Hypothalamus (tissue), 51 donors: ENCODE measurements around the gene OBSCN.

Experiments
- DNase-seq, 51 donors: peaks; one replicate each; lab custom pipeline; 2025; lab: John Stamatoyannopoulos, UW

Gene OBSCN

GRCh38 chr1:228349701-228350171, 141.9 kb downstream of the OBSCN start:
- DNase-seq, result no peak

GRCh38 chr1:228350179-228350742, 142.4 kb downstream of the OBSCN start:
- DNase-seq, result no peak

DNA sequence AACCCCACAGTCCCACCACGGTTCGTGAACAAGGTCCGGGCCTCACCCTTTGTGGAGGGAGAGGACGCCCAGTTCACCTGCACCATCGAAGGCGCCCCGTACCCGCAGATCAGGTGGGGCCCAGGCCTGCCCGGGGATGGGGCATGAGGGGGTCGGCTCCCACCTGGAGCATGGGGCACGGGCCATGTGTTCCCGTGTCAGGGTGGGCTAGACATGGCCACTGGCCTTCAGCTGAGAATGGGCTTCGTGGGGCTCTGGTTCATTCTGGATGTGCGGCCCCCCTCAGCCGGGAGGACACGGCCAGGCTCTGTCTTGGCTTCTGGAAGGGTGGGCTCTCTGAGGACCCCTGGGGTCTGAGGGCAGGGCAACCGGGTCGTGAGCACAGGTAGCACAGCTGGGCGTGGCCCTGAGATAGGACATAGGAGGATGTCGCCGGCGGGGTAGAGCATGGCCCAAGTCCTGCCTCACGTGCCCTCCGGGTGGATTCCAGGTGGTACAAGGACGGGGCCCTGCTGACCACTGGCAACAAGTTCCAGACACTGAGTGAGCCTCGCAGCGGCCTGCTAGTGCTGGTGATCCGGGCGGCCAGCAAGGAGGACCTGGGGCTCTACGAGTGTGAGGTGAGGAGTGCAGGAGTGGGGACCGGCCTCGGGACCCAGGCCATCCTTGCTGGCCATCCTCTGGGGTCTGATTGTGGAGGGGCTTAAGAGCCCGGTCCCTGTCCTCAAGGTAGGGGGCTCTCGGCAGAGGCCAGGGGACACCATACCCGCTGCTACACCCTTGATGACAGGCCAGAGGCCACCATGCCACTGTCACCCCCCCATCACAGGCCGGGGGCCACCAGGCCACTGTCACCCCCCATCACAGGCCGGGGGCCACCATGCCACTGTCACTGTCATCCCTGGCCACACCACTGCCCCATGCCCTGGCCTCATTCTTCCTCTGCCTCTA, 143.3 kb downstream of the OBSCN start:
- no peak for DNase-seq

DNA sequence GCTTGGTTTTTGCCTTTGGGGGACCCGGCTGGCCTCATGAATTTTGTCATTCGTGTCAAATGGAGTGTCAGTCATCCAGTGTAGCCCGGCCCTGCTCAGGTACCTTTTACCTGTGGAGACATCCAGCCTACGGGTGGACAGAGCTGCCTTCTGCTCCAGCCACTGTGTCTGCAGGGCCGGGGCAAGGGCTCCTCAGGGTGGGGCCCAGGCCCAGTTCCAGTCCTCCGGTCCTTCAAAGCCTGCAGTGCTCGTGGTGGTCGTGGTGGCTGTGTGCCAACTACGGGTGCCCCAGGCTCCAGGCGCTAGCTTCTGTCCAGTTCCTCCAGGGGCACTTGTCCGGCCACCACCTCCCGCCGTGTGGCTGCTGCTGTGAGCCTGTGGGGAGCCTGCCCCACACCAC, 144.0 kb downstream of the OBSCN start:
- DNase-seq, result no peak

- DNase-seq, result no peak
Observed at GRCh38 chr1:228352677-228353481, 145.0 kb downstream of the OBSCN start.

DNA sequence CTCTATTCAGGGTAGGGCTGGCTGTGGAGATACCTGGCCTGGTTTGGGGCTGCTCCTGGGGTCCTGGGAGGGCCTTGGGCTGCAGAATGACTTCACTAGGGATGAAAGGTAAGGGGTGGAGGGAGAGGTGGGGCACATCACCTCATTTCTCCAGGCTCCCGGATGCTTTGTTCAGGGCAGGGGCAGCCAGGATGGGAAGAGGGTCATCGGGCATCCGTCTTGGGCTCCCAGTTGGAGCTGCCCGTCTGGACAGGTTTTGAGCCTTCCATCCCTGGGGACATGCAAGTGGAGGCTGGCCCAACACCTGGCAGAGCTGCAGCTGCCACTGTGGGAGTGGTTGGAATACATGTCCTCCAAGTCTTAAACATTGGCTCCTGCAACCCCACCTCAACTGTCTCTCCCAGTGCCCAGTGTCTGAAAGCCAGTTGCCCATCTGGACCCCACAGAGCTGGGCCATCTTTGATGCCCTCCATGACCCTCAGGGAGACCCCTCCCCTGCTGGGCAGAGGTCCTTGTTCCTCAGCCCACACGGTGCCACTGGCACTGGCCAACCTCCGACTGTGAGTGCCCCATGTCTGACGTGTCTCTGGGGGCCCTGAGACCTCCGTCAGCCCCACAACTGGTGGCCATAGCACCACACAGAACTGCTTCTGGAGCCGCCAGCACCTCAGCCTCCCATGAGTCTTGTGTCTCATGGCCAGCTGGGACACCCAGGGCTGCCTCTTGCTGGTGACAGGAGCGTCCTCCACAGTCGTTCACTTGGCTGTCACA, 145.9 kb downstream of the OBSCN start:
- DNase-seq, result no peak

GRCh38 chr1:228354390-228355320, 146.8 kb downstream of the OBSCN start:
- DNase-seq, result peak in 1 of 51 donors; percentile 10

DNA sequence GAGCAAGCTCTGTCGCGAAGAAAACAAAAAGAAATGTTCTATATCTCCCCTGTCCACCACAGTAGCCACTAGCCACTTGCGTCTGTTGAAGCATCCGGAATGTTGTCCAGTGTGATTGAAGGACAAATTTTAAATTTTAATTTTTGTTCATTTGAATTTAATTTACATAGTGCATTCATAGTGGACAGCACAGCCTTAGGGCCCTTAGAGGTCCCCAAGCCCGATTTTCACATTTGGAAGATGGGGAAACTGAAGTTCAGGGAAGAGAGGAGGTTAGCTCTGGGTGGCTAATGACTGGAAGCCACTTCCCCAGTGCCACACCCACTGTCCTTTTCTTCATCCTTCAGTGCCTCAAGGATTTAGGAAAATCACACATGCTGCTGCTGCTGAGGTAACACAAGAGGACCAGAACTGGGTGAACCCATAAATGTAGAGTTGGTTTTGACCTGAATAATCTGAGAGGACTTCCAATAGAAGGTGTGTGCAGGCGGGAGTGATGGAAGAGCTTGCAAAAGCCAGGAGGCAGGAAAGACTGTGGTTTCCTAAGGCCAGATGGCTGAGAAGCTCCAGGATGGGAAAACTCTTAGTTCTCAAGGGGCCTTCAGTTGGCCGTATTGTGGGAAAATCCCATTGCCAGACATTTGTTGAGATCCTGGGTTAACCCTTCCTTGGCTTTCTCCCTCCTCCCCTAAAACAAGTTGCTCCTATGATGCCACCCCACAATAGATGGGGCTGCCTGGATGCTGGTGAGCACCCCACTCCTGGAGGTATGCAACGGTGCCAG, 149.2 kb downstream of the OBSCN start:
- no peak for DNase-seq

GRCh38 chr1:228358039-228358763, 150.4 kb downstream of the OBSCN start:
- DNase-seq, result no peak

- DNase-seq, result no peak
Observed at GRCh38 chr1:228358764-228359612, 151.1 kb downstream of the OBSCN start.

DNA sequence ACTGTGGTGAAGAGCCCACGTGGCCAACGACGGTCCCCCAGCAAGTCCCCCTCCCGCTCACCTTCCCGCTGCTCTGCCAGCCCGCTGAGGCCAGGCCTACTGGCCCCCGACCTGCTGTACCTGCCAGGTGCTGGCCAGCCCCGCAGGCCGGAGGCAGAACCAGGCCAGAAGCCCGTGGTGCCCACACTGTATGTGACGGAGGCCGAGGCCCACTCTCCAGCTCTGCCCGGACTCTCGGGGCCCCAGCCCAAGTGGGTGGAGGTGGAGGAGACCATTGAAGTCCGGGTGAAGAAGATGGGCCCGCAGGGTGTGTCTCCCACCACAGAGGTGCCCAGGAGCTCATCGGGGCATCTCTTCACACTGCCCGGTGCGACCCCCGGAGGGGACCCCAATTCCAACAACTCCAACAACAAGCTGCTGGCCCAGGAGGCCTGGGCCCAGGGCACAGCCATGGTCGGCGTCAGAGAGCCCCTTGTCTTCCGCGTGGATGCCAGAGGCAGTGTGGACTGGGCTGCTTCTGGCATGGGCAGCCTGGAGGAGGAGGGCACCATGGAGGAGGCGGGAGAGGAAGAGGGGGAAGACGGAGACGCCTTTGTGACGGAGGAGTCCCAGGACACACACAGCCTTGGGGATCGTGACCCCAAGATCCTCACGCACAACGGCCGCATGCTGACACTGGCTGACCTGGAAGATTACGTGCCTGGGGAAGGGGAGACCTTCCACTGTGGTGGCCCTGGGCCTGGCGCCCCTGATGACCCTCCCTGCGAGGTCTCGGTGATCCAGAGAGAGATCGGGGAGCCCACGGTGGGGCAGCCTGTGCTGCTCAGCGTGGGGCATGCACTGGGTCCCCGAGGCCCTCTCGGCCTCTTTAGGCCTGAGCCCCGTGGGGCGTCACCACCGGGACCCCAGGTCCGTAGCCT, 152.0 kb downstream of the OBSCN start:
- DNase-seq, result no peak

DNA sequence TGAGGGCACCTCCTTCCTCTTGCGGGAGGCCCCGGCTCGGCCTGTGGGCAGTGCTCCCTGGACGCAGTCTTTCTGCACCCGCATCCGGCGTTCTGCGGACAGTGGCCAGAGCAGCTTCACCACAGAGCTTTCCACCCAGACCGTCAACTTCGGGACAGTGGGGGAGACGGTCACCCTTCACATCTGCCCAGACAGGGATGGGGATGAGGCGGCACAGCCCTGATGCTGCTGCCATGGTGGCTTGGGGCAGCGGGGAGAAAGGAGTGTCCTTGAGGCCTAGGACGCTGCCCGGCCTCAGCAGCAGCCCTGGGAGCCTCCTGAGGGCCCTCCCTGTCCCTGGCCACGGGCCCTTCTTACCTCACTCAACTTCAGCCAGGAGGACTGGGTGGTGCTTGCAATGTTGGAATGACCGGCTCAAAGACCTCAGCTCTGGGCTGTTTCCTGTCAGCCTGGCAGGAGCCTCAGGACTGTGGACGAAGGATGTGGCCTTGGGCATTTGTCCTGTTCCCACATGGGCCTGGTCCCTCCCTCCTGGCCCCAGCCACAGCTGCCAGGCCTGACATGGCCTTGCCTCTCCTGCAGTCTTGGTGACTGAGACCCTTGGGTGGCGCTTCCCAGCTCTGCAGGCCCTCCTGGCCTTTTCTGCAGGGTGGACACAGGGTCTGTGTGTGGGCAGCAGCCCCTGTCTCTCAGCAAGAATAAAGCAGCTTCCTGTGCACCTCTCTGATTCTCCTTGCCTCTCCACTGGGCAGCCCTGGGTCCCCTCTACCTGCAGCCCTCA, 152.9 kb downstream of the OBSCN start:
- no peak for DNase-seq

GRCh38 chr1:228361314-228362140, 153.7 kb downstream of the OBSCN start:
- DNase-seq, result no peak
